Measurements from ENCODE around the gene AP3B2. TPM values are rescaled to one million over a fixed set of nuclear protein-coding genes. Genes with fewer than 3 reads are reported as not detected.

Gene AP3B2
- total and polyA plus RNA-seq, 4 donors = 0.94 to 2.2 (median 1.2) TPM

DNA sequence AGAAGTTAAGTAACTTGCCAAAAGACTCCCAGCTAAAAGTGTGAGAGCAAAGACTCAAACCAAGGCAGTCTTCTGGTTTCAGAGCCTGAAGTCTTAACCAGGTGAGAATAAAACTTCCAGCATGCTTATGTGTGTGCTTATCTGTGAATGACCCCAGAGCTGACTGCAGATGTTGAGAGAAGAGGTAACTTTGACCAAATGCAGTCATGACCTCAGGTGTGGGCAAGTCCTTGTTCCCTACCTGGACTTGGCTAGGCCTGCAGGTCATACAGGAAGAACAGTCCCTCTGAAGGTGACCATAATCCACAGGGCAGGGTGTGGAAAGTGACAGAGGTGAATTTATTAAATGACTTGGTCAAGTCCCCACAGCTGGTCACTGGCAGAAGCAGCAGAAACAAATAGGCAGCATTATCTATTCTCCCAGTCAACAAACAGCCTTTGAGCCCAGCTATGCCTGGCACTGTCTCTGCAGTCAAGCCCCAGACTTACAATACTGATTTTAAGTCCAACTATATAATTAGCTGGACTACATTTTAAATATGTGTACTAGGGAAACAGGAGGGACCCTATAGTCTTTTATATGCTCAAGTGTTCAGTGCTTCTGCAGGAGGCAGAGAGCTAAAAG, 59.5 kb downstream of the AP3B2 start:
- no peak overlapping the region for H3K4me3 ChIP-seq
- peaks cover 0 to 18% (median 3%) of the 10 kb centered on the region in 5 donors for H3K4me1 ChIP-seq (ENCODE audit: control insufficient read depth in 5 of 5, insufficient read depth in 5 of 5, low read length in 5 of 5)
- TF ChIP-seq, protein P1, sequence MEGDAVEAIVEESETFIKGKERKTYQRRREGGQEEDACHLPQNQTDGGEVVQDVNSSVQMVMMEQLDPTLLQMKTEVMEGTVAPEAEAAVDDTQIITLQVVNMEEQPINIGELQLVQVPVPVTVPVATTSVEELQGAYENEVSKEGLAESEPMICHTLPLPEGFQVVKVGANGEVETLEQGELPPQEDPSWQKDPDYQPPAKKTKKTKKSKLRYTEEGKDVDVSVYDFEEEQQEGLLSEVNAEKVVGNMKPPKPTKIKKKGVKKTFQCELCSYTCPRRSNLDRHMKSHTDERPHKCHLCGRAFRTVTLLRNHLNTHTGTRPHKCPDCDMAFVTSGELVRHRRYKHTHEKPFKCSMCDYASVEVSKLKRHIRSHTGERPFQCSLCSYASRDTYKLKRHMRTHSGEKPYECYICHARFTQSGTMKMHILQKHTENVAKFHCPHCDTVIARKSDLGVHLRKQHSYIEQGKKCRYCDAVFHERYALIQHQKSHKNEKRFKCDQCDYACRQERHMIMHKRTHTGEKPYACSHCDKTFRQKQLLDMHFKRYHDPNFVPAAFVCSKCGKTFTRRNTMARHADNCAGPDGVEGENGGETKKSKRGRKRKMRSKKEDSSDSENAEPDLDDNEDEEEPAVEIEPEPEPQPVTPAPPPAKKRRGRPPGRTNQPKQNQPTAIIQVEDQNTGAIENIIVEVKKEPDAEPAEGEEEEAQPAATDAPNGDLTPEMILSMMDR (IDR thresholded peaks at IDR 0.05; ENCODE audit: control extremely low read depth, extremely low read depth) = no peak
- H3K9me3 ChIP-seq (ENCODE audit: control insufficient read depth in 4 of 4, insufficient read depth in 3 of 4, low read length in 3 of 4) = peaks cover 0 to 9% (median 0%) of the 10 kb centered on the region in 4 donors
- H3K9ac ChIP-seq (ENCODE audit: insufficient read depth in 1 of 2, low read length in 2 of 2) = no peak overlapping the region
- H3K27me3 ChIP-seq (ENCODE audit: control insufficient read depth in 3 of 3, insufficient read depth in 3 of 3, low read length in 2 of 3) = peaks cover 0 to 61% (median 41%) of the 10 kb centered on the region in 3 donors
- no peak for DNase-seq
- ATAC-seq (ENCODE audit: insufficient read depth, low FRiP score) = no peak
- H3K27ac ChIP-seq (ENCODE audit: low read depth in 1 of 2, low read length in 1 of 2) = no peak overlapping the region
- H3K36me3 ChIP-seq (ENCODE audit: control insufficient read depth in 4 of 4, insufficient read depth in 4 of 4, low read length in 4 of 4) = no peaks in the 10 kb centered on the region

DNA sequence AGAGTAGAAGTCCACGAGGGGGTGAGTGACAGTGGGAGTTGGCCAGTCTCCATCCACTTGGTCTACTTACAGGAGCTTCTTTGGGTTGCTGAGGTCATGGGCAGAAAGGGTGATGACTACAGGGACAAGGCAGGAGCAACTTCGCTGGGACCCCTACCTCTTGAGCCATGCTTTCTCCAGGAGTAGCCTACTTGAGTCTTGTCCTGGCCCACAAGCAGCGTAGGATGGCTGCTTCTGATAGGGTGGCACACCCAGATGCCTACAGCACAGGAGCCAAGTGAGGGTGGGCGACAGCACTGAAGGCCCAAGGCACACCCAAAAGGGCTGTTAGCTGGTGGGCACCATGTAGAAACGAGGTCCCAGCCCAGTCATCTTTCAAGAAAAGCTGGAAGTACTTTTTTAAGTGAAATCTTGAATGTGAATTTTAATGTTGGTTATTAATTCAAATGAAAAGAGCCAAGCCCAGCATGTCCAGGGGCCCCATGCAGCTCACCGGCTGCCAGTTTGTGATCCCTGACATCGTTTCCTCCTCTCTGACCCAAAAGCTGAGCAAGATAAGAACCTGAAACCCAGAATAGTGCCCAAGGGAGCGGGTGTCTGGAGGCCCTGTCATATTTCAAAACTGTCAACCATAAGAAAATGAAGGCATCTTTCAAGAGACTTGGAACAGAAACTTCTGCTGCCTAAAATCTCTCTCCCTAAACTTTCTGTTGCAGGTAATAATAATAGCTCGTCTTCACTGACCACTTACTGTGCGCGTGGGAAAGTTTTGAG, 60.3 kb downstream of the AP3B2 start:
- no peak for ATAC-seq (ENCODE audit: insufficient read depth, low FRiP score)
- Histone ChIP-seq H3K4me3 (no peak overlapping the region), H3K27me3 (ENCODE audit: control insufficient read depth in 3 of 3, insufficient read depth in 3 of 3, low read length in 2 of 3) (peaks cover 0 to 66% (median 48%) of the 10 kb centered on the region in 3 donors), H3K9me3 (ENCODE audit: control insufficient read depth in 4 of 4, insufficient read depth in 3 of 4, low read length in 3 of 4) (peaks cover 0 to 6% (median 0%) of the 10 kb centered on the region in 4 donors), H3K4me1 (ENCODE audit: control insufficient read depth in 5 of 5, insufficient read depth in 5 of 5, low read length in 5 of 5) (peaks cover 0 to 18% (median 3%) of the 10 kb centered on the region in 5 donors), H3K9ac (ENCODE audit: insufficient read depth in 1 of 2, low read length in 2 of 2) (no peak overlapping the region), H3K27ac (ENCODE audit: low read depth in 1 of 2, low read length in 1 of 2) (no peak overlapping the region), H3K36me3 (ENCODE audit: control insufficient read depth in 4 of 4, insufficient read depth in 4 of 4, low read length in 4 of 4) (no peaks in the 10 kb centered on the region)
- TF ChIP-seq, protein P1 (IDR thresholded peaks at IDR 0.05; ENCODE audit: control extremely low read depth, extremely low read depth) = no peak
- DNase-seq = no peak
- WGBS, 2 donors = 73 to 75% methylated on average over 11 of the region's 11 CpGs

DNA sequence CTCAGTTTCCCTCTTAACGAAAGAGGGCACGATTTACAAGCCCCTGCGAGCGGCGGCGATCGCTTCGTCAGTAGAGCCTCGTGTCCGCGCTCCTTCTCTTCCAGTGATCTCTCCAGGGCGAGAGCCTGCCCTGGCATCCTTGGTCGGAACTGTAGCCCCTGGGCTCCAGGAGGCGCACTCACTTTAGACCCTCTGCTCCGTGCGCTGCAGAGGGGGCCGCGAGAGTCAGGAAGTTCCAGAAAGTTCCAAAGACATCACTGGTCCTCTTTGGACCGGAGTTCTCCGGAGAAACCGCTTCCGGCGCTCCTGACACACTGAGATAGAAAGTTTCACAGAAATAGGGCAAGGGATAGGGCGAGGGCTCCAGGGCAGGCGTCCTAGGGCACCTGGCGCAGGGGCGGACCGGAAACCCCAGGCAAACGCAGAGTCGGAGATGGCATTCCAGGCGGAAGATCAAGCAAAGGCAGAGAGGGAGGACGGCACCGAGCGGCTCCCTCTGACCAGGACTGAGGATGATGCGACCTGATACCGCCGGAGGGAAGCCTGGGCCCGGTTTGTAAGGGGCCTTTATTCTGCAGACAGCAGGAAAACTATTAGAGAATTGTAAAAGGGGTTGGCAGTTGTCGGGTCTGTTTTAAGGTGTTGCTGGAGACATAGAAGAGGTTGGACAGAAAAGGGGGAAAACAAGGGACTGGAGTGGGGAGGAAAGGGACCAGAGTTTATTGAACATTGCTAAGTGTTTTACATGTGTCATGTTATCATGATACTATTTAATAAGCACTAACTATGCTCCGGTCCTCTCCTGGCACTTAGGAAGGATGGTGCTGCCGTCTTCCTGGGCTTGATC, 61.2 kb downstream of the AP3B2 start:
- TF ChIP-seq, protein P1 (IDR thresholded peaks at IDR 0.05; ENCODE audit: control extremely low read depth, extremely low read depth) = no peak
- peaks cover 3 to 65% (median 57%) of the 10 kb centered on the region in 3 donors for H3K27me3 ChIP-seq (ENCODE audit: control insufficient read depth in 3 of 3, insufficient read depth in 3 of 3, low read length in 2 of 3)
- 25 to 28% methylated on average over 41 of the region's 41 CpGs for WGBS, 2 donors
- no peaks in the 10 kb centered on the region for H3K36me3 ChIP-seq (ENCODE audit: control insufficient read depth in 4 of 4, insufficient read depth in 4 of 4, low read length in 4 of 4)
- no peak for DNase-seq
- no peak overlapping the region for H3K27ac ChIP-seq (ENCODE audit: low read depth in 1 of 2, low read length in 1 of 2)
- ATAC-seq (ENCODE audit: insufficient read depth, low FRiP score) = no peak
- H3K4me3 ChIP-seq = no peak overlapping the region
- H3K9ac ChIP-seq (ENCODE audit: insufficient read depth in 1 of 2, low read length in 2 of 2) = no peak overlapping the region
- H3K4me1 ChIP-seq (ENCODE audit: control insufficient read depth in 5 of 5, insufficient read depth in 5 of 5, low read length in 5 of 5) = peaks cover 0 to 18% (median 3%) of the 10 kb centered on the region in 5 donors
- H3K9me3 ChIP-seq (ENCODE audit: control insufficient read depth in 4 of 4, insufficient read depth in 3 of 4, low read length in 3 of 4) = peaks cover 0 to 3% (median 0%) of the 10 kb centered on the region in 4 donors
